ENCODE results near the gene MAPK8IP1.

The MAPK8IP1 gene

DNA sequence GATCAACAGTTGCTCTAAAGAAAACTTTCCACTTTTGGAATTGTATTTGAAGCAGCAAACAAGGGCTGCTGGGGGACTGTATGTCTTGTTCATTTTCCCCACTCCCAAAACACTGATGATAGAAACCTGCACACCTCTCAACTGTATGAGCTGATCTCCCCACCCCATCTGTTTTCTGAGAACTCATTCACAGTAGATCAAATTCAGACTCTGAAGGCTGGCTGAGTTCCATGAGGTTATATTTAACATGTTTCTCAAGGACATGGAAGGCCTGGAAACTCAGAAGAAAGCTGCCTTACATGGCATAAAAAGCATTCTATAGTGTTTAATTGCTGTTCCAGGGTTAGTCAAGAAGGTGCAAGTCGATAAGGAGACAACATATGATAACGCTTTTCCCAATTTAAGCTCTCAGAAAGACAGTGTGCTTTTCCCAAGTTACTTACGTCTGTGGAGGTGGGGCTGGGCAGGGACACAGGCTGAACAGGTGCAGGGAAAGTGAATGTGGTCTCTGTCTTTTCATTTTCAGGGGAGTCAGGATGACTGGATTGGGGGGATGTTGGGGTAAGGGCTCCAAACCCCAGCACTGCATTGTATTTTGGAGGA lies 60.0 kb downstream of the MAPK8IP1 start:
- DNase-seq (ENCODE audit: low spot score) = no peak

- DNase-seq (ENCODE audit: low spot score) = no peak
Observed at GRCh38 chr11:45947885-45948284, 62.4 kb downstream of the MAPK8IP1 start.

- no peak for DNase-seq (ENCODE audit: low spot score)
Observed at GRCh38 chr11:45948356-45948755, 62.9 kb downstream of the MAPK8IP1 start.

- DNase-seq (ENCODE audit: low spot score) = no peak
Observed at GRCh38 chr11:45949992-45950407, 64.5 kb downstream of the MAPK8IP1 start.

All from NAMALWA (cell line).